HG02870 (cell line): Measurements from ENCODE around the gene VPS4A.
"Not testable (repeated sequence)": the region's sequence is repeated elsewhere in the genome, so short reads cannot be mapped to it uniquely, and the experiment has no call there.

Source experiments
- ATAC-seq: cut with Tn5 transposase; IDR thresholded peaks from one replicate; pipeline ENCODE4 v1.9.1; 2021; ENCODE audit warnings: mild to moderate bottlenecking, moderate library complexity; ENCODE audit not compliant: unreplicated experiment

VPS4A gene

DNA sequence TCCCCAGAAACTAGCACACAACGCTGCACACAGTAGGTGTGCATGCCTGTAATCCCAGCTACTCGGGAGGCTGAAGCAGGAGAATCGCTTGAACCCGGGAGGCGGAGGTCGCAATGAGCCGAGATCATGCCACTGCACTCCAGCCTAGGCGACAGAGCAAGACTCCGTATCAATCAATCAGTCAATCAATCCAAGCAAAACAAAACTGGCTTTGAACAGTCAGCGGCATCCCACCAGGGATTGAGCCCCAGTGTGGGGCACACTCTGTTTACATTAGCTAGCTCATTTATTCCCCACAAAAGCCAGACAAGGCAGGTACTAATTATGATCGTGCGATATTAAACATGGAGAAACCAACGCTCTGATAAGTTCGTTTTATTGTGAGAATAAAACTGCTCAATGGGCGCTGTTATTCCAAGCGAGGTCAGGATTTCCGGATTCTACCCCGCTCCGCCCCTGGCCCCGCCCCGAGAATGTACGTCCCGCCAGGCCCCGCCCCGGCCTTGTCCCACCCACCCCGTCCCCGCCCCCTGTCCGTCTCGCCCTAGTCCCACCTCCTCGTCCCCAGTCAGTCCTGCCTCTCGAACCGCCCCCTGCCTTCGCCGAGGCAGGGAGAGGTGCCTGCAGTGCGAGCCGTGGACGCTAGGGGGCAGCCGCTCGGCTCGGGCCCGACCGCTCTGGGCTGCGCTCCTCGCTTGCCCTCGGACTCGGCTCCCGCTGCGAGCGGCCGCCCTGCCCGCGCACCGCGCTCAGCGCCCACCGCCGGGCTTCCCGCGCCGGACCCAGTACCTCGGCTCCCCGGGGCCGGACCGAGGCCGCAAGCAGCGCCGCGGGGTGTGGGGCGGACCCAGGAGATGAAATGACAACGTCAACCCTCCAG lies at the start of gene VPS4A:
VPS4A (plus strand) TSS at position 698 of the 880 bp plus-strand sequence; CDS start at position 860, 162 bp downstream.
- peak; percentile 88 for ATAC-seq

DNA sequence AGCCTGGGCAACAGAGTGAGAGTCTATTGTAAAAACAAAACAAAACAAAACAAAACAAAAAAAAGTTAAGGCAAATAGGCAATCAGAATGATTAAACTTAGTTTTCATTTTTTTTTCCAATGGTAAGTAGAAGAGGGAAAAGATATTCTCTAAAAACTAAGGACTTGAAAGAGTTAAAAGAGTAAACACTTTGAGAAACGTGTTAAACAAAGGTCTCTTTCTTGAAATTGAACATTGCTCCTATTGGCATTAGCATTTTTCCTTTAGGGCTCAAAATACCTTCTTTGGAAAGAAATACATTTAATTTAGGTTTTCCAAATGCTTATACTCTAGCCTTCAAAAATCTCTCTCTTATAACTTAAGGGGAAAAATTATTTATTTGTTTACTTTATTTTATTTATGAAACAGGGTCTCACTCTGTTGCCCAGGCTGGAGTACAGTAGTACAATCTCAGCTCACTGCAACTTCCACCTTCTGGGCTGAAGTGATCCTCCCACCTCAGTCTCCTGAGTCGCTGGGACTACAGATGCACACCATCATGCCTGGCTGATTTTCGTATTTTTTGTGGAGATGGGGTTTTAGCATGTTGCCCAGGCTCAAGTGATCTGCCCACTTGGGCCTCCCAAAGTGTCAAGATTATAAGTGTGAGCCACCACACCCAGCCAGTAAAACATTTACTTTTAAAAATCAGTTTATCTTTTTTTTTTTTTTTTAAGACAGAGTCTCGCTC lies 44.7 kb upstream of the VPS4A start:
- ATAC-seq, result no peak

DNA sequence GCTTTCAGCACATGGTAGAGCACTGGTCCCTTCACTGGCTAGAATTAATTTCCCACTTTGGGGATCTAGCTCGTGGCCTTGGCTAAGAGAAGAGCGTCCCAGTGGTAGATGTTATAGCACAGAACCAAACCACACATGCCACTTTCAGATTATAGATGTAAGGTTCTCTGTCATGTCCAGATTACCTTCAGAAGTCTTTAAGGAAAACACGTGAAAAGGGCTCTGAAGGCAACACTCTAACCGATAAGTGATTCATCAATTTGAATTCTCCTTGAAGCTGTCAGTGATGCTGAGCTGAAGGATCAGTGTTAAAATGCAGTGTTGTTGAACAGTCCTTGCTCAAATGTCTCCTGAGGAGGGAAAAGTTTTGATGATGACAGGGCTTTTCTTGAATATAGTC lies 43.5 kb upstream of the VPS4A start:
- no peak for ATAC-seq

DNA sequence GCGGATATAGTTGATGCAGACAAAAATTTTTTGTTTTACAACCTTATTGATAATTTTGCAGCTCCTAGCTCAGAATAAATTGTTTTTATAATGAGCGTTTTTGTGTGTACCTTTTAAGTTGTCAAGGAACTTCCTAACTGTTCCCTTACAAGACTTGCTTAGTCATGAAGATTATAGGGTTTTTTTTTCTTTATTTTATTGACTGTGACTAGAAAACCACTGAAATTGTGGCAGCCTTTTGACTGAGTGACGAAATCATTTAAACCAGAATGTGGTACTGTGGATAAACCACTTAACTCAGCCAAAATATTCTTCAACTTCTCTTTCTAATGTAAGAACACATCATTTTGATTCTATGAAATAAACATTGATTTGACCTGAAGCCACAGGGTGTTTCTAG lies 40.8 kb upstream of the VPS4A start:
- ATAC-seq, result no peak

DNA sequence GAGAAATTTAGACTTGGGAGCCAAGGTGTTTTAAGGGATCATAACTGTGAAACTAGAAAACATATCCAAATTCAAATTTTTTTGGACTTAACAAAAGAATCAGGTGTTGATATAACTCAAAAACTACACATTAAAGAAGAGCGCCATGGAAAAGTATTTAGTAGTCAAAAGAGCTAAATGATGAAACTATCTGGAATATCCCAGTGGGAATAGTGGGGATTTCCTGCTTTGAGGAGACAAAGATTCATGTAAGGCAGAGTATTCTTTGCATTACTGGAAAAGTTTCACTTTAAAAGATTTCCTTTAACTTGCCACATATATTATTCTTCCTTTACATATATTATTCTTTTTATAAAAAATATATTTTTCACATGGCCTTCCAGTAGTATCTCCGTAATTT lies 40.3 kb upstream of the VPS4A start:
- ATAC-seq, result no peak

DNA sequence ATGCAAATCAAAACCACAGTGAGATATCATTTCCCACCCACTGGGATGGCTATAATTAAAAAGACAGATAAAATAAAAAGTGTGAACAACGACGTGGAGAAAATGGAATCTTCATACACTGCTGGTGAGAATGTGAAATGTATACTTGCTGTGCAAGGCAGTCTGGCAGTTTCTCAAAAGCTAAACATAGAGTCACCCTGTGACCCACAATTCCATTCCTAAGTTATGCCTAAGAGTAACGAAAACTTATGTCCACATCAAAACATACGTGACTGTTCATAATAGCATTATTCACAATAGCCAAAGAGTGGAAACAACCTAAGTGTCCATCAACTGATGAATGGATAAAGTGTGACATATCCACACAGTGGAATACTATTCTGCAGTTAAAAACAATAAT lies 38.1 kb upstream of the VPS4A start:
- no peak for ATAC-seq

DNA sequence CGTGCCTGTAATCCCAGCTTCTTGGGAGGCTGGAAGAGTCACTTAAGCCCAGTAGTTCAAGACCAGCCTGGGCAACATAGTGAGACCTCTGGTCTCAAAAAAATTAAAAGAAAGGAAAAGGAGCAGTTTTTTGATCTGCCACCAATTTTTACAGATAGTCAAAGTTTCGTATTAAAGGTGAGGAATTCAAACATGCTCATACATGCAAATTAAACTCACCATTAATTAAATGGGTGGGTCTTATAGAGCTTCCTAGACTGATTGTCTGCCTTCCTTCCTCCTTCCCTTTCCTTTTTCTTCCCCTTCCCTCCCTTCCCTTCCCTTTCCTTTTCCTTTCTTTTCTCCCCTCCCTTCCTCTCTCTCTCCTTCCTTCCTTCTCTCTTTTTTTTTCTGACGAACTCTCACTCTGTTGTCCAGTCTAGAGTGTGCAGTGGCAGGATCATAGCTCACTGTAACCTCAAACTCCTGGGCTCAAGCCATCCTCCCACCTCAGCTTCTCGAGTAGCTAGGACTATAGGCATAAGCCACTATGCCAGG lies 36.4 kb upstream of the VPS4A start:
- ATAC-seq, result no peak

DNA sequence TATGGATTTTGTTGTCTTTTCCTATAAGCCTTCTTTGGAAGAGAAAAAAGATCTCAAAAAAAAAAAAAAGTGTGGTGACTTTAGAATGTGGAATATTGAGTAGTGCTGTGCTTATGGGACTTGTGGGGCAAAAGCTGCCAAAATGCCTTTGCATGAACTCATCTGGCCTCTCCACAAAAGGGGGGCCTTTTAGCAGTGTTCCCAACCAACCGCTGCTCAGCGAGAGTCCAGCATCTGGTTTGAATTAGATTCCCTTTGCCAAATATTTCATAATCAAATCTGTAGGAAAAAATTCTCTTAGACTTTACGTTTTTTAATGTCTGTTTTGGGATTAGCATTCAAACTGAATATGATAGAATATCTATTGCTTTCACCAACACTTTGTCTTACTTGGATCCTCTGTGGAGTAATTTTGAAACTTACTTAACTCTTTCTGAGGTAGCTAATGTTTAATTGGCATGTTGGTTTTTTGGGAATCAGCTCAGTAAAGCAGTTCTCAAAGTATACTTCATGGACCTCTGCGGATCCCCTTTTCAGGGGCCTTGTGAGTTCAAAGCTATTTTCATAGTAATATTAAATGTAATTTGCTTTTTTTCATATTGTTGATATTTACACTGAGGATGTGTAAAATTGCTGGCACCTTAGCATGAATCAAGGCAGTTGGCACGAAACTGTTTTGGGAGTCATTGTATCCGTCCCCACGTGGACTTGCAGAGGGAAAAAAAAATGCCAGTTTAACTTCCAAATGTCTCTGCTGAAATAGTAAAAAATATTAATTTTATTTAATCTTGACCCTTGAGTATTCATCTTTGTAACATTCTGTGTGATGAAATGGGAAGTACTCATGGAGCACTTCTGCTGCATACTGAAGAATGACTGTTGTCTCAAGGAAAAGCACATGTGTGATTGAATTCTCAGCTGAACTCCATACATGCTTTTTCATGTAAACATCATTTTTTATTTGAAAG lies 34.7 kb upstream of the VPS4A start:
- no peak for ATAC-seq

DNA sequence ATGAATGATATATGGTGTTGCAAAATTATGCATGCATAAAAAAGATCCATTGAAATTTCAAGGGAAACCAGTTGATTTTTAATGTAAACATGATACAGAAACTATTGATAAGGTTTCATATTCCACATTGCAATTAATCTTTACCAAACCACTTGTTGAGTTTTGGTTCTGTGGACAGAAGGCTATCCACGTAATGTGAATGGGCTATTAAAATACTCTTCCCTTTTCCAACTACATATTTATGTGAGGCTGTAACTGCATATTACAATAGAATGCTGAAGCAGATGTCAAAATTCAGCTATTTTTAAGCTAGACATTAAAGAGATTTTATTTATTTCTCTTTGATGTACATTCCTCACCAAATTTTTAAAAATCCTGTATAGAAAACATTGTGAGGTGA lies 33.7 kb upstream of the VPS4A start:
- no peak for ATAC-seq

DNA sequence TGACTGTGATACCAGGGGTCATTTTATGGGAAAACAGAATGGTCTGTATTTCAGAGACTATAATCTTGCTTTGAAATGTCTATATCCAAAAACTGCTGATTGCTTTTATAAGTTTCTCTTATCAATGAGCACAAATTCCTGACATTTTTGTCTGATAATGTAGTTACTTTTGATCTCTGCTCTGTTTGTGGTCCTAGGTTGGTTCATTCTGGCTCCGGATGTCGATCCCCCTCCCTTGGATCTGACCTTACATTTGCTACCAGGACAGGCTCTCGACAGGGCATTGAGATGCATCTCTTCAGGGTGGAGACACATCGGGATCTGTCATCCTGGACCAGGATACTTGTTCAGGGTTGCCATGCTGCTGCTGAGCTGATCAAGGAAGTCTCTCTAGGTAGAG lies 27.3 kb upstream of the VPS4A start:
- no peak for ATAC-seq

DNA sequence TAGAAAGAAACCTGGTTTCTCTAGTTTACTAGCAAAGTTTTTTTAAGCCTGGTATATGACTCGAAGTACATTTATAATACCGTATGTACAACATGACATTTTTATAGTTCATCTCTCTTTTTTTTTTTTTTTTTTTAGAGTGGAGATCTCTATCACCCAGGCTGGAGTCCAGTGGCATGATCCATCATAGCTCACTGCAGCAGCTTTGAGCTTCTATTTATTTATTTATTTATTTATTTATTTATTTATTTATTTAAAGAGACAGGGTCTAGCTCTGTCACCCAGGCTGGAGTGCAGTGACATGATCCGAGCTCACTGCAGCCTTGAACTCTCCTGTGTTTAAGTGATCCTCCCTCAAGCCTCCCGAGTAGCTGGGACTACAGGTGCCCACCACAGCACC lies 25.9 kb upstream of the VPS4A start:
- no peak for ATAC-seq

DNA sequence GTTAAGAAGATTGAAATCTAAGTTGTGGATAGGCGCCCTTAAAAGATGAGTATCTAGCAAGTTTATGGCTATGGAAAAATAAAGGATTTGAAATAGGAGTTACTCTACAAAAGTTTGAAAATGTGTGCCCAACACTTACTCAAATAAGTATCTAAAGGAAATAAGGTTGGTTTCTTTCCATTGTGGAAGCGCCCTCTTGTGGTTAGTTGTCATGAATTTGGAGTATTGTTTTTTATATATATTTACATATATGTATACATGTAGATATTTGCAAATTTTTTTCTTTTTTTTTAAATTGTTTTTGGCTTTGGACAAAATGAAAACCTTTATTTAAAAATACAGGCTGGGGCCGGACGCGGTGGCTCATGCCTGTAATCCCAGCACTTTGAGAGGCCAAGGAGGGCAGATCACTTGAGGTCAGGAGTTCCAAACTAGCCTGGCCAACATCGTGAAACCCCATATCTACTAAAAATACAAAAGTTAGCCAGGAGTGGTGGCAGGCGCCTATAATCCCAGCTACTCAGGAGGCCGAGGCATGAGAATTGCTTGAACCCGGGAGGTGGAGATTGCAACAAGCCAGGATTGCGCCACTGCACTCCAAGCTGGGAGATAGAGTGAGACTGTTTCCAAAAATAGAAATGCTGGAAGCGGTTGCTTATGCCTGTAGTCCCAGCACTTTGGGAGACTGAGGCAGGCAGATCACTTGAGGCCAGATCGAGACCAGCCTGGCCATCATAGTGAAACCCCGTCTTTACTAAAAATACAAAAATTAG lies 24.0 kb upstream of the VPS4A start:
- no peak for ATAC-seq

DNA sequence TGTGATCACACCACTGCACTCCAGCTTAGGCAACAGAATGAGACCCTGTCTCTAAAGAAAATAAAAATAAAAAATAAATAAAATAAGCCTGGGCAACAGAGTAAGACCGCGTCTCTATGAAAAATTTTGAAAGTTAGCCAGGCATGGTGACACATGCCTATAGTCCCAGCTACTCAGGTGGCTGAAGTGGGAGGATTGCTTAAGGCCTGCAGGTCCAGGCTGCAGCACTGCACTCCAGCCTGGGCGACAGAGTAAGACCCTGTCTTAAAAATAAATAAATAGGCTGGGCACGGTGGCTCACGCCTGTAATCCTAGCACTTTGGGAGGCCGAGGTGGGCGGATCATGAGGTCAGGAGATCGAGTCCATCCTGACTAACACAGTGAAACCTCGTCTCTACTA lies 19.5 kb upstream of the VPS4A start:
- not testable (repeated sequence) for ATAC-seq

DNA sequence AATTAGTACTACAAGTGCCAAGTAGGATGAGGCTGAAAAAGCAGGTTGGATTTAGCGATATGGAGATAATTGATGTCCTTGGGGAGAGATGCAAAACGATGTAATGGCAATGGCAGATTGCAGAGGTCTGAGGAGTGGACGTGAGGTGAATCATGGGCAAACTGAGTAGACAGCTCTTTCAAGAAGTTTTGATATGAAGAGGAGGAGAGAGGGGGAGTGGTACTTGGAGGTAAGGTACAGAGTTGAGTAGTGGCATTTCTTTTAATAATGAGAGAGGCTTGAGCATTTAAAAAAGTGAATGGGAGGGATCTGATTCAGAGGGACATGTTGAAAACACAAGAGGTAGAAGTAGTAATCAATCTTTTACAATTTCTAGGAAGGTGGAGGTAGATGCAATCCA lies 17.7 kb upstream of the VPS4A start:
- no peak for ATAC-seq

DNA sequence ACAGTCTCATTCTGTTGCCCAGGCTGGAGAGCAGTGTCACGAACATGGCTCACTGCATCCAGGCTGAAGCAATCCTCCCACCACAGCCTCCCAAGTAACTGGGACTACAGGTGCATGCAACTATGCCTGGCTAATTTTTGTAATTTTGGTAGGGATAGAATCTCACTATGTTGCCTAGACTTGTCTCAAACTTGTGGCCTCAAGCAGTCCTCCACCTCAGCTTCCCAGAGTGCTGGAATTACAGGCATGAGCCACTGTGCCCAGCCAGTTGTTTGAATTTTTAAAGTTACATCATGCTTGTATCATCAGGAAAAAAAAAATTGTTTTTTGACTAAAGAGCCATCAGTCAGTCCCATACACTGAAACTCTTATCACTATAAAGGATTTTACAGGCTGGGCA lies 17.1 kb upstream of the VPS4A start:
- no peak for ATAC-seq

DNA sequence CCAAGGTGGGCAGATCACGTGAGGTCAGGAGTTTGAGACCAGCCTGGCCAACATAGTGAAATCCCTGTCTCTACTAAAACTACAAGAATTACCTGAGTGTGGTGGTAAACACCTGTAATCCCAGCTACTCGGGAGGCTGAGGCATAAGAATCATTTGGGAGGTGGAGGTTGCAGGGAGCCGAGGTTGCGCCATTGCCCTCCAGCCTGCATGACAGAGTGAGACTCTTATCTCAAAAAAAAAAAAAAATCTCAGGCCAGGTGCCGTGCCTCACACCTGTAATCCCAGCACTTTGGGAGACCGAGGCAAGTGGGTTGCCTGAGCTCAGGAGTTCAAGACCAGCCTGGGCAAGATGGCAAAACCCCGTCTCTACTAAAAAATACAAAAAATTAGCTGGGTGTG lies 14.4 kb upstream of the VPS4A start:
- not testable (repeated sequence) for ATAC-seq

DNA sequence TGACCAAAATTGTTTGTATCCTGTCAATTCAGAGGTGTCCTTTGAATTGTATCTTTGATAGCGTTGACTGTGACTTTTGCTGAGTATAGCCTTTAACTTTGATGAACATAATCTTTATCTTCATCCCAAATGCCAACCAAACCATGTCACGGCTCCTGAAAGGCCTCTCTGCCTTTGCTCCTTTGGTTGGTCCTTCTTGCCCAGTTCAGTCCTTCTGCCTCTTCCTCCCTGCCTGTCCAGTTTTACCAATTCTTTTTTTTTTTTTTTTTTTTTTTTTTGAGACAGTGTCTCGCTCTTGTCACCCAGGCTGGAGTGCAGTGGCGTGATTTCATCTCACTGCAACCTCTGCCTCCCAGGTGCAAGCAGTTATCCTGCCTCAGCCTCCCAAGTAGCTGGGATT lies 12.9 kb upstream of the VPS4A start:
- ATAC-seq, result no peak

DNA sequence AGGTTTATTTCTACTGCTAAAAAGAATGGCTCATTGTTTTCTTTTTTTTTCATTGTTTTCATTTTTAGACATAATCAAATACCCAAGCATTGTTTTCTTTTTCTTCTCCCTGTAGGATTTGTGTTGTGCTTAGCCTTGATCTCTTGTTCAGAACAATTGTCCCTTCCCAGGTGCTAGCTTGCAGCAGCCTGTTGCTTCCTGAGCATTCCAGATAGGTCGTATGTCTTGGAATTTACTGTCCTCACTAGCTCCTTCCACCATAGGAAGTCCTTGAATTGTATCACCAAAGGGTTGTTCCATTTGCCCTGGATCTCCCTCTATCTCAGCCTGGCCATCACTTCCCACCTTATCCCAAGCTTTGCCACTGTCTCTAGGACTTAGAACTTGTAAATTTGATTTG lies 10.0 kb upstream of the VPS4A start:
- no peak for ATAC-seq

DNA sequence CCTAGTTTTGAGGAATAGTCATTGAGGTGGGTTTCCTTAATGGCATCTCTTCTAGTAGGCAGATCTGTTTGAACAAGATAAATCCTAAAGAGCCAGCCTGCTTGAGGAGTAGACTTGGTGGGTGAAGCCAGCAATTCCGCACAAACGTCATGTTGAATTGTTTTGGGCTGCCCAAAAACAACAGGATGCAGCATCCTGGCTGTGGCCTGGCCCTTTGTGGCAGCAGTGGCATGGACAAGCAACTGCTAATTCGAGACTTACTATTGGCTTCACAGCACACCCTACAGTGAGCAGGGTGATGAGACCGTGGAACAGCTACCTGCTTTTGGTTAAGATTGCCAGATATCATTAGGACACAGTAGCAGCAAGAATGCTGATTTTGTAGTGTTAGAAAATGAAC lies 9.3 kb upstream of the VPS4A start:
- ATAC-seq, result no peak

DNA sequence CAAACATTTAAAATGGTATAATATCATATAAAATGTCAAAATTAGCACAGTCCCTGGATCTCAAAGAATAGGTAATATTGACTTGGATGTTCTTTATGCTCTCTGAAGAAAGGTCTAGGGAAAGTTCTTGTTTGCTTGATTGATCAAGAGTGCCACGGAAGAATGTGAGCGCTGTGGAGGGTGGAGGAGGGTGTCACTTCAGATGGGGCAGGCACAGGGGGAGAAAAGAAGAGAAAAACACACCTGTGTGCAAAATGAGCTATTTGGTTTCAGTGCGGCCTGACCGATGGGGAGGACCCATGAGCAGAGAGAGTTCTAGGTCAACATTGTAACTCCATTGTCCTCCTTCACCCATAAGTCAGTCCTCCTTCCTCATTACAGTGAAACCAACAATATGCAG lies 8.8 kb upstream of the VPS4A start:
- ATAC-seq, result no peak
